Measurements from ENCODE around the gene GJB4.

GJB4 gene

DNA sequence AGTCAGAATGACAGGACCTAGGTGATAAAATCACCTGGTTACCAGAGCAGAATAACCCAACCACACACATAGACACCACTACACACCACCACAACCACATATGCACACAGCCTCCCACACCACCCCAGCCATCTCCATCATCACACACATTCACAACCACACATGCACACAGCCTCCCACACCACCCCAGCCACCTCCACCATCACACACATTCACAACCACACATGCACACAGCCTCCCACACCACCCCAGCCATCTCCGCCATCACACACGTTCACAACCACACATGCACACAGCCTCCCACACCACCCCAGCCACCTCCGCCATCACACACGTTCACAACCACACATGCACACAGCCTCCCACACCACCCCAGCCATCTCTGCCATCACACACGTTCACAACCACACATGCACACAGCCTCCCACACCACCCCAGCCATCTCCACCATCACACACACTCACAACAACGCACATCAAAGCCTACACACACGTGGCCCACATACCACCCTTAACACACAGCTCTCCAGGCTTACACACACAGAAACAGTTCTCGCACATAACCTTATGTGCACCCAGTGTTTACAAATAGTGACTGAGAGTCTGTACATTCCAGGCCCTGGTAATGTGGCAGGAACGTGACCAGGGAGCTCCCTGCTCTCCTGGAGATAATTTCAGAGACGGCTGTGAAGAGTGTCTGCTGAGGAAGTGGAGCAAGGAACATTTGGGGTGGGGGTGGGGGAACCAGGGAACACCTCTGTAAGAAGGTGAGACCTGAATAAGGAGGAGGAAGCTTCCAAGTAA is 18.2 kb downstream of the GJB4 start:
- Histone ChIP-seq H3K4me1 (ENCODE audit: low read length) (no peaks in the 10 kb centered on the region), H3K36me3 (replicated peaks; ENCODE audit: low read depth, low read length) (no peaks in the 10 kb centered on the region), H3K4me3 (ENCODE audit: low read length) (no peak overlapping the region), H3K79me2 (ENCODE audit: low read length) (no peaks in the 10 kb centered on the region), H3K27me3 (ENCODE audit: low read depth, low read length) (no peaks in the 10 kb centered on the region), H3K27ac (ENCODE audit: low read length) (no peak overlapping the region), H2AFZ (ENCODE audit: low read depth, low read length) (no peak overlapping the region), H3K9ac (ENCODE audit: low read length) (no peak overlapping the region), H3K4me2 (ENCODE audit: low read length) (no peak overlapping the region), H3K9me3 (ENCODE audit: insufficient read depth, low read length) (no peaks in the 10 kb centered on the region), H4K20me1 (ENCODE audit: insufficient read depth, low read length) (no peaks in the 10 kb centered on the region)
- no peak for TF ChIP-seq EZH2phosphoT487 (IDR thresholded peaks at IDR 0.05; ENCODE audit: low read depth)
- TF ChIP-seq, protein P1, sequence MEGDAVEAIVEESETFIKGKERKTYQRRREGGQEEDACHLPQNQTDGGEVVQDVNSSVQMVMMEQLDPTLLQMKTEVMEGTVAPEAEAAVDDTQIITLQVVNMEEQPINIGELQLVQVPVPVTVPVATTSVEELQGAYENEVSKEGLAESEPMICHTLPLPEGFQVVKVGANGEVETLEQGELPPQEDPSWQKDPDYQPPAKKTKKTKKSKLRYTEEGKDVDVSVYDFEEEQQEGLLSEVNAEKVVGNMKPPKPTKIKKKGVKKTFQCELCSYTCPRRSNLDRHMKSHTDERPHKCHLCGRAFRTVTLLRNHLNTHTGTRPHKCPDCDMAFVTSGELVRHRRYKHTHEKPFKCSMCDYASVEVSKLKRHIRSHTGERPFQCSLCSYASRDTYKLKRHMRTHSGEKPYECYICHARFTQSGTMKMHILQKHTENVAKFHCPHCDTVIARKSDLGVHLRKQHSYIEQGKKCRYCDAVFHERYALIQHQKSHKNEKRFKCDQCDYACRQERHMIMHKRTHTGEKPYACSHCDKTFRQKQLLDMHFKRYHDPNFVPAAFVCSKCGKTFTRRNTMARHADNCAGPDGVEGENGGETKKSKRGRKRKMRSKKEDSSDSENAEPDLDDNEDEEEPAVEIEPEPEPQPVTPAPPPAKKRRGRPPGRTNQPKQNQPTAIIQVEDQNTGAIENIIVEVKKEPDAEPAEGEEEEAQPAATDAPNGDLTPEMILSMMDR (IDR thresholded peaks at IDR 0.05; ENCODE audit: low read depth, low read length): no peak

DNA sequence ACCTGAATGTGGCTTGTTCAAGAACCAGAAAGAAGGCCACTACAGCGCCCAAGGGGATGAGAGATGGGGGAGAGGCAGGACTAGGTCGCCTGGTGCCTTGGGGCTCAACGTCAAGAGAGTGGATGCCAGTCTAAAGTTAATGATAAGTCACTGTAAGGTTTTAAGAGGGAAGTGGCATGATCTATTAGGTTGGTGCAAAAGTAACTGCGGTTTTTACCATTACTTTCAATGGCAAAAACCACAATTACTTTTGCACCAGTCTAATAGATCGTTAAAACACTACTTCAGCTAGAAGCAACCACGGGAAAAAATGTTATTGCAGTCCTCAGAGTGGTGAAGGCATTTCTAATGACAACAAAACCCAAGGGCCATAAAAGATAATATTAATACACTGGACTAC is 18.8 kb downstream of the GJB4 start:
- Histone ChIP-seq H3K4me1 (ENCODE audit: low read length) (no peaks in the 10 kb centered on the region), H3K9me3 (ENCODE audit: insufficient read depth, low read length) (no peaks in the 10 kb centered on the region), H2AFZ (ENCODE audit: low read depth, low read length) (no peak overlapping the region), H3K79me2 (ENCODE audit: low read length) (no peaks in the 10 kb centered on the region), H3K27me3 (ENCODE audit: low read depth, low read length) (no peaks in the 10 kb centered on the region), H4K20me1 (ENCODE audit: insufficient read depth, low read length) (no peaks in the 10 kb centered on the region), H3K36me3 (replicated peaks; ENCODE audit: low read depth, low read length) (no peaks in the 10 kb centered on the region), H3K4me2 (ENCODE audit: low read length) (no peak overlapping the region), H3K4me3 (ENCODE audit: low read length) (no peak overlapping the region), H3K9ac (ENCODE audit: low read length) (no peak overlapping the region), H3K27ac (ENCODE audit: low read length) (no peak overlapping the region)
- TF ChIP-seq, protein P1 (IDR thresholded peaks at IDR 0.05; ENCODE audit: low read depth, low read length): no peak
- TF ChIP-seq EZH2phosphoT487 (IDR thresholded peaks at IDR 0.05; ENCODE audit: low read depth): no peak

DNA sequence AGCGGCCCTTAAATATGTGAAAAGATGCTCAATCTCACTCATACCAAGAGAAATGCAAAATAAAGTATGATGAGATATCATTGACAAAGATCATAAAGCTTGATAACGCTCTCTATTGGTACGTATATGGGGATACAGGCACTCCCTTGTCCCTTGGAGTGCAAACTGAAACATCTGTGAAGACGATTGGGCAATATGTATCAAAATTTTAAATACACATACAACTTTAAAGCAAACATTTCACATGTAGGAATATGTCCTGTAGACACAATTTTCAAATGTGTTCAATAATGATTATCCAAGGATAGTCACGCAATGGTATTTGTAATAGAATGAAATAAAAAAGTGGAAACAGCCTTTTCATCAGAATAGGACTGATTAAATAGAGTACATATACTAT is 19.5 kb downstream of the GJB4 start:
- Histone ChIP-seq H3K79me2 (ENCODE audit: low read length) (no peaks in the 10 kb centered on the region), H3K4me3 (ENCODE audit: low read length) (no peak overlapping the region), H3K9me3 (ENCODE audit: insufficient read depth, low read length) (no peaks in the 10 kb centered on the region), H4K20me1 (ENCODE audit: insufficient read depth, low read length) (no peaks in the 10 kb centered on the region), H2AFZ (ENCODE audit: low read depth, low read length) (no peak overlapping the region), H3K4me1 (ENCODE audit: low read length) (no peaks in the 10 kb centered on the region), H3K4me2 (ENCODE audit: low read length) (no peak overlapping the region), H3K27ac (ENCODE audit: low read length) (no peak overlapping the region), H3K36me3 (replicated peaks; ENCODE audit: low read depth, low read length) (no peaks in the 10 kb centered on the region), H3K27me3 (ENCODE audit: low read depth, low read length) (no peaks in the 10 kb centered on the region), H3K9ac (ENCODE audit: low read length) (no peak overlapping the region)
- no peak for TF ChIP-seq EZH2phosphoT487 (IDR thresholded peaks at IDR 0.05; ENCODE audit: low read depth)
- TF ChIP-seq, protein P1 (IDR thresholded peaks at IDR 0.05; ENCODE audit: low read depth, low read length): no peak

DNA sequence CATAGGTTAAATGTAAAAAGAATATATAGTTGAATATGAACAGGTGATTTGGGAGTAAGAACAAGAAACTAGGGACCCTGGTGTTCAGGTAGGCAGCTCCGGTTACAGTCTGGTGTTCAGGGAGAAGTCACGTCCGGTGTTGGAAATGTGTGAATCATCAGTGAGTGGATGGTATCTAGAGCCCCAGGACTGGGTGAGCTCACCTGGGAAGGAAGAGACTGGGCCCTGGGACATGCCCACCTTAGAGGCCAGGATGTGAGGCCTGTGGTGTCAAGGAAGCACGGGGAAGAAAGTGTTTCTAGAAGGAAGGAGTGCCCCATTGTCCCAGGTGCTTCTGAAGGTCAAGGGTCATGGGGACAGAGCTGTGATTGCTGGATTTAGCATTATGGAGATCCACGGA is 20.0 kb downstream of the GJB4 start:
- H3K9ac ChIP-seq (ENCODE audit: low read length): no peak overlapping the region
- no peaks in the 10 kb centered on the region for H3K27me3 ChIP-seq (ENCODE audit: low read depth, low read length)

More for the DNA sequence above, 20.0 kb downstream of the GJB4 start:
- H3K4me1 ChIP-seq (ENCODE audit: low read length): no peaks in the 10 kb centered on the region
- no peaks in the 10 kb centered on the region for H4K20me1 ChIP-seq (ENCODE audit: insufficient read depth, low read length)
- no peak overlapping the region for H3K4me2 ChIP-seq (ENCODE audit: low read length)
- H3K79me2 ChIP-seq (ENCODE audit: low read length): no peaks in the 10 kb centered on the region
- H3K4me3 ChIP-seq (ENCODE audit: low read length): no peak overlapping the region
- no peaks in the 10 kb centered on the region for H3K9me3 ChIP-seq (ENCODE audit: insufficient read depth, low read length)
- H2AFZ ChIP-seq (ENCODE audit: low read depth, low read length): no peak overlapping the region
- no peak for TF ChIP-seq EZH2phosphoT487 (IDR thresholded peaks at IDR 0.05; ENCODE audit: low read depth)
- TF ChIP-seq, protein P1 (IDR thresholded peaks at IDR 0.05; ENCODE audit: low read depth, low read length): no peak
- no peaks in the 10 kb centered on the region for H3K36me3 ChIP-seq (replicated peaks; ENCODE audit: low read depth, low read length)
- no peak overlapping the region for H3K27ac ChIP-seq (ENCODE audit: low read length)
